HG03558 (cell line): ENCODE data around the gene CD3D.

Experiments used
- ATAC-seq: cut with Tn5 transposase; IDR thresholded peaks from one replicate; pipeline ENCODE4 v1.9.1; 2021; ENCODE audit warnings: moderate number of reproducible peaks; ENCODE audit not compliant: unreplicated experiment; ENCODE audit errors: extremely low read depth

CD3D gene

GRCh38 chr11:118342503-118343161 is at the start of gene CD3D:
Gene CD3D (minus strand): TSS chr11:118342705. CDS start chr11:118342607, 98 bp downstream.
- no peak for ATAC-seq

DNA sequence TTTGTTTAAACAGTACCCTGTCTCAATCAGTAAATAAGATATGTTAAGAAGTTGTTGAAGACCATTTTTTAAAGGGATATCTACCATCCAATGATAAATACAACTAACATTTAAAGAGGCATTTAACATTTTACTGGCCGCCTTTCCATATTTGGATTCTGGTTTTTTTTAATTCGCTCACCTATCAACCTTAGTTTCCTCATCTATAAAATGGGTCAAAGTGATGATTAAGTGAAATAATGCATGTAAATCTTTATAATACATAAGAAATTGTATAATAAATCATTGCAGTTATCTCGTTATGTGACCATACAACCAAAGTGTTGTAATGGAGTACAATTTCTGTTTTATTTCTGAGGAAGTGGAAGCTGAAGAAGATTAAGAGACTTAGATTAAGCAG is 41.2 kb upstream of the CD3D start:
- ATAC-seq, result no peak

DNA sequence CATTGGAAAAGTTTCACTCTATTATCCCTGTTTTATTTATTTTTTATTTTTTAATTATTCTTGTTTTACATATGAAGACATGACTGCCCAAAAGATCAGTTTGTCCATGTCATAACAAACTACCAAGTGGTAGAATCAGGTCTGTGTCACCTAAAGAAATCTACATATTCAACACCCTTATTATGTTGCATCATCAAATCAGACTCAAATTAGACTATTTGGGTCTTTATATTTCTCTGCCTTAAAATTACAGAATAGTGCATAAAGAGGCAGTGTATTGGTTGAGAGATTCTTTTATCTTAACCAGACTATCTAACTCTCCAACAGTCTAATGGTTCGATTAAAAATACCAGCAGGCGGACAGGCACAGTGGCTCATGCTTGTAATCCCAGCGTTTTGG is 40.4 kb upstream of the CD3D start:
- no peak for ATAC-seq

DNA sequence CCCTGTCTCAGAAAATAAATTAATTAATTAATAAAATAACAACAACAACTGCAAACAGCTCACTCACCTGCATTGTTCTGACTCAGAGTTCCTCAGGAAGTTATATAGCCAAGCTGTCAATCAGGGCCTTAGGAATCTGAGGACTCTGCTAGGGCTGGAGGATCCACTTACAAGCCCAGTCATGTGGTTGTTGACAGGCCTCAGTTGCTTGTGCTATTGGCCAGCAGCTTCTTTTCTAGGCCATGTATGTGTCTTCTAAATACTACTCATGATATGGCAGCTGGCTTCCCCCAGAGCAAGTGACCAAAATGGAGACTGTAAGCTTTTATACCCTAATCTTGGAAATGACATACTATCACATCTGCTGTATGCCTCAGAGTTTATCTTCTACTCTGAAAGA is 38.1 kb upstream of the CD3D start:
- no peak for ATAC-seq

DNA sequence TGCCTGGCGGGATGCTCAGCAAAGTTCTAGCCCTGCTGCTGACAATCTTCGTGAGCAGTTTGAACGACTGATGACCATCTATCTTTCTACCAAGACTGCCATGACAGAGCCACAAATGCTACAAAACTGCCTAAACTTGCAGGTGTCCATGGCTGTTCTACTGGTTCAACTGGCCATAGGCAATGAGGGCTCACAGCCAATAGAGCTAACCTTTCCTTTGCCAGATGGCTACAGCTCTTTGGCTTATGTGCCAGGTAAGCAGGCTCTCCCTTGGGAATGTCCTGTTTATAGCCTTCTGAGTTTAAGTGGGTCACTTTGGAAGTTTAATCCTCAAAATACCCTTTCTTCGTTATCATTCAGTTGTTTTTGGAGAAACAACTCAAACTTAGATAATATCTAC is 37.0 kb upstream of the CD3D start:
- ATAC-seq, result no peak

GRCh38 chr11:118375978-118376377 is 33.5 kb upstream of the CD3D start:
- no peak for ATAC-seq

- no peak for ATAC-seq
Measured at GRCh38 chr11:118374729-118375128, 32.2 kb upstream of the CD3D start.

DNA sequence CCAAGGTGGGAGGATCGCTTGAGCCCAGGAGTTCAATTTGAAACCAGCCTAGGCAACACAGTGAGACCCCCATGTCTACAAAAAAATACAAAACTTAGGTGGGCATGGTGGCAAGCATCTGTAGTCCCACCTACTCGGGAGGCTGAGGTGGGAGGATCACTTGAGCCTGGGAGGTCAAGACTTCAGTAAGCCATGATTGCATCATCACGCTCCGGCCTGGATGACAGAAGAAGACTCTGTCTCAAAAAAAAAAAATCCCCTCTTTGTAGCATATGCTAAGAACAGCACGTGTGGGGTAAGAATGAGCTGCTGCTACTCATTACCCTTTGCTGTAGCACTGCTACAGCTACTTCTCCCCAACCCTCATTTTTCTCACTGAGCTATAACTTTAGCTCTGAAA is 31.4 kb upstream of the CD3D start:
- no peak for ATAC-seq

GRCh38 chr11:118373263-118373662 is 30.8 kb upstream of the CD3D start:
- no peak for ATAC-seq

- ATAC-seq, result no peak
Measured at GRCh38 chr11:118370774-118371173, 28.3 kb upstream of the CD3D start.

GRCh38 chr11:118366287-118366686 is 23.8 kb upstream of the CD3D start:
- ATAC-seq, result no peak

DNA sequence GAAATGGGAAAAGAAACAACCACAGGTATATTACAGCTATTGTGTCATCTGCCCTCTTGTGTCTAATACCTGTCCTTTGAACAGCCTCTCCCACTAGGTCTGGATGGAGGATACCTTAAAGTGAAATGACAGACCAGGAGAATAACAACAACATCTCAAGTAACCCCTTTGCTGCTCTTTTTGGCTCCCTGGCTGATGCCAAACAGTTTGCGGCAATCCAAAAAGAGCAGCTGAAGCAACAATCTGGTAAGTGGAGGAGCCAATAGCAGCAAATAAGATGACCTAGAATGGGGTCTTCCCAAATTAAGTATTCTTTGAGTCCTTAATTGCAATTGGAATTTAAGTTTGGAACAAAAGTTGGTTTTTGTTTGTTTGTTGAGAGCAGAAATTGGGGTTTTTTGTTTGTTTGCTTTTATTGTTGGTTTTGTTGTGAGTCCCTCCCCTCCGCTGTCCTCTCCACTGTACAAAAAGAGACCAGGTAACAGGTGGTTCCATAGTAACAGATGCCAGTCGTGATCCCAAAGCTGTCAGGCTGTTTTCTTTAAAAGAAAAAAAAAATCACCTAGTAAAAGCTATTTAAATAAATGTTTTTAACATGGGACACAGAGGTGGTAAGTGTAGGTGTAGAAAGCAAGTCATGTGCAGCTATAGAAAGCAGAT is 22.6 kb upstream of the CD3D start:
- ATAC-seq, result no peak

GRCh38 chr11:118359295-118359958 is 16.9 kb upstream of the CD3D start, which contains the start of gene UBE4A:
Gene UBE4A (plus strand): TSS chr11:118359600. CDS start chr11:118365081, 5,481 bp downstream.
- ATAC-seq, result no peak

GRCh38 chr11:118358071-118358470 is 15.6 kb upstream of the CD3D start:
- ATAC-seq, result no peak

- no peak for ATAC-seq
Measured at GRCh38 chr11:118353084-118353710, 10.7 kb upstream of the CD3D start.

DNA sequence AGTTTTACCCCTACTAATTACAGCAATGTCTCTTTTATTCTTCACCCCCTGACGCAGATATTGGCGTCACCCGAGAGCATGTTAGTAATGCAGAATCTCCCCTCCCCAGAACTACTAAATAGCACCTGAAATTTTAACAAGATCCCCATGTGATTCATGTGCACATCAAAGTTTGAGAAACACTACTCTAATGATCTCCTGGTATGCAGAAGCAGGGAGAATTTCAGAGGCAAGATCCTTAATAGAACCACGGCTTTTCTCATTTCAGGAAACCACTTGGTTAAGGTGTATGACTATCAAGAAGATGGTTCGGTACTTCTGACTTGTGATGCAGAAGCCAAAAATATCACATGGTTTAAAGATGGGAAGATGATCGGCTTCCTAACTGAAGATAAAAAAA is 7.0 kb upstream of the CD3D start:
- ATAC-seq, result no peak

DNA sequence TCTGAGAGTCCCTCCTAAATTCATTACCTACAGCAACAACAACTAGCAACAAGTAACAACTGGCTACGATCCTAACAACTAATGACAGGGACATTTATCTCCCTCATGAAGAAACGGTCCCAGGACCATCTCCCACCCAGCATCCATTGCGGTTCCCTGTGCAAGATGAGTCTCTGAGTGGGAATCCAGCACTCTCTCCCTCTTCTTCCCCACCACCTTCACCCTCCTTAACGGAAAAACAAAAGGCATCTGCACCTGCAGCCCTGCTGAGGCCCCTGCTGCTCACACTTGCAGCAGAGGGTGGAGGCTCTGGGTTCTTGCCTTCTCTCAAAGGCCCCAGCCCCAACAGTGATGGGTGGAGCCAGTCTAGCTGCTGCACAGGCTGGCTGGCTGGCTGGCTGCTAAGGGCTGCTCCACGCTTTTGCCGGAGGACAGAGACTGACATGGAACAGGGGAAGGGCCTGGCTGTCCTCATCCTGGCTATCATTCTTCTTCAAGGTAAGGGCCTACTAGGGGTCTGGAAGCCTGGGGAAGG is 1.5 kb upstream of the CD3D start, which contains the start of gene CD3G:
CD3G (plus strand) TSS at position 364 of the 535 bp plus-strand sequence; CDS start at position 444, 80 bp downstream.
- ATAC-seq, result no peak

DNA sequence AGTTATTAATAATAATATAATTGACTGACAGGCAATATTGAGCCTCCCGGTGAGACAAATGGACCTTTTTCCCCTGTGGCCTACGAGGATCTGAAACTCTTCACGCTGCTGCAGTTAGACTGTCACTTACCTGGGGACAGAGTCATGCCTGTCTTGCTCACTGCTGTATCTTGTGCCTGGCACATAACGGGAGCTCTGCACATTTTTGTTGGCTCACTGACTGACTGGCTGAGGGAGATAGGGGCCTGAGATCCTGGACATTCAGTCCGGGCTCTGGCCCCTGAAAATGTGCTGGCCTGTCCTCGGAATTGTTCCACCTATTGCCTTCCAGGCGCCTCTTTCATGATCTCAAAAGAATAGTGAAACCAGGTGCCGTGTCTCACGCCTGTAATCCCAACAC is 743 bp upstream of the CD3D start:
- no peak for ATAC-seq

- ATAC-seq, result no peak
Measured at GRCh38 chr11:118341815-118342489, 553 bp downstream of the CD3D start.

DNA sequence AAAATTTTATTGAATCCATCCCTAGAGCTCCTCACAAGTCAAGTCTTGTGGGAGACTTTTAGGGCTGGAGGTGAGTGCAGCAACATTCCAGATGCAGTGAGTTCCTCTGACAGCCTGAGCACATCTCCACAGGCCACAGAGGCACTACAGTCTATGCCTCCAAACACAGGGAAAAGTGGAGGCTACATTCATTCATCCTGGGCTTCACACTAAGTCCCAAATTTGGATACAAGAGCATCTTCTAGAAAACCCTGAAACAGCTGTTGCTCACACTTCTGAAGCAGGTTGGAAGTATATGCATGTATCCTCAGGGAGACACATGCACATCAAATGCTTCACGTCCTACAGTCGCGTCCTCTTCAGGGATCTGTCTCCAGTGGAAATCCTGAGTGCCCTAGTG is 1.2 kb downstream of the CD3D start:
- ATAC-seq, result no peak
